ENCODE results near the gene BID. TPM values are rescaled to one million over a fixed set of nuclear protein-coding genes. Genes with fewer than 3 reads are reported as not detected.

The BID gene
- total RNA-seq, 1 experiment from 2014 or later, result 44.4 TPM

DNA sequence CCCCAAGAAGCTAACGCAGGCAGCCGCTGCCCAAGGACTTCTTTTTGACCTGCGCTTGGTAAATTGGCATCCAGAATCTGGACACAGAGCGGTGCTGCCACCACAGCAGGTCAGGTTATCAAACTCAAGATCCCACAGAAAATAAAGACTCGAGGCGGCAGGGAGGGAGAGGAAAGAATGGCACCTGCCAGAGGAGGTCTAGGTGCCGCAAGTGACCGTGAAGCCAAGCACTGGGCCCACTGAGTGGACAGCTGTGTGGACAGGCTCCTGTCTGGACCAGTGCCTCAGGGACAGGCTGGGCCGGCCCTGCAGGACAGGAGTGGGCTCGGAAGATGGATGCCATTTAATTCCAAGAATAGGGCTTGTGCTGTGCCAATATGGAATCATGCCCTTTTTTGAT, 27.4 kb downstream of the BID start:
- H3K79me2 ChIP-seq (ENCODE audit: low read depth), result no peaks in the 10 kb centered on the region
- BruUV-seq (replicated peaks), result no TSS peak
- H3K9me3 ChIP-seq (ENCODE audit: insufficient read depth, low read depth), result no peaks in the 10 kb centered on the region
- TF ChIP-seq EZH2 (IDR thresholded peaks at IDR 0.05; ENCODE audit: low read depth) (no peak), CTCF (conservative IDR thresholded peaks at IDR 0.05) (no peak)
- H3K27me3 ChIP-seq (ENCODE audit: insufficient read depth, low read depth), result no peaks in the 10 kb centered on the region
- H2AFZ ChIP-seq, result no peak overlapping the region
- no peaks in the 10 kb centered on the region for H3F3A ChIP-seq (ENCODE audit: insufficient read depth, low read depth)
- intact Hi-C loops (cut with micrococcal nuclease; ENCODE audit: unreplicated experiment), result no loop called here
- no peaks in the 10 kb centered on the region for H3K4me1 ChIP-seq (replicated peaks; ENCODE audit: insufficient read depth)
- CTCF ChIA-PET, result no interaction called here
- no peak overlapping the region for H3K4me3 ChIP-seq
- POLR2A ChIA-PET (ENCODE audit: unreplicated experiment), result interaction anchor here (0.7 kb wide), 1 partner anchor 38 kb away, joined by 10 read pairs; no protein-coding TSS in a partner anchor
- H3K36me3 ChIP-seq (ENCODE audit: low read depth), result no peaks in the 10 kb centered on the region
- no peak for DNase-seq
- H3K9me2 ChIP-seq (ENCODE audit: insufficient read depth), result no peaks in the 10 kb centered on the region
- H4K20me1 ChIP-seq (ENCODE audit: insufficient read depth), result no peaks in the 10 kb centered on the region
- H3K27ac ChIP-seq, result no peak overlapping the region
- no peak overlapping the region for H3K4me2 ChIP-seq

DNA sequence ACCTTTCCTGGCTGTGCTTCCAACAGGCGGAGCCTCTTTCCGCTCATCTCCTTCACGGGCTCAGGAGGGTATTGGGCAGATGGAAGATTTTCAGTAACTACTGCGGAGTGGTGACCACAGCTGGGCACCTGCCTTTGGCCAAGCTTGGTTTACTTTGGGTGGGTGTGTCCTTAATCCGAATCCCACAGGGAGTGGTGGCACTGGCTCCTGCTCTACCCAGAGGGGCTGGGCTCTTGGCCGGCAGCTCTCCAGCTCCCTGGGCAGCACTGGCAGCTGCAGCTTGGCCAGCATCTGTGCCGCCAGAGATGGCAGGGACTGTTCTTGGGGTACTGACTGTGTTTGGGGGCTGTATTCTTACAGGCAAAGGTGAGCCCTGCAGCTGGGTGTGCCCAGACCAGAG, 29.8 kb downstream of the BID start:
- H3K79me2 ChIP-seq (ENCODE audit: low read depth), result no peaks in the 10 kb centered on the region
- no peak overlapping the region for H3K27ac ChIP-seq
- no peaks in the 10 kb centered on the region for H3K9me2 ChIP-seq (ENCODE audit: insufficient read depth)
- no peaks in the 10 kb centered on the region for H3K9me3 ChIP-seq (ENCODE audit: insufficient read depth, low read depth)
- no peaks in the 10 kb centered on the region for H3K36me3 ChIP-seq (ENCODE audit: low read depth)
- H4K20me1 ChIP-seq (ENCODE audit: insufficient read depth), result no peaks in the 10 kb centered on the region; the same call in 1 of the 2 replicates
- CTCF ChIA-PET, result no interaction called here
- no peaks in the 10 kb centered on the region for H3K4me1 ChIP-seq (replicated peaks; ENCODE audit: insufficient read depth)
- intact Hi-C loops (cut with micrococcal nuclease; ENCODE audit: unreplicated experiment), result loop anchor here (5.0 kb wide), 1 partner anchor 43 kb away; no protein-coding TSS in a partner anchor
- H3K4me2 ChIP-seq, result no peak overlapping the region
- H3K4me3 ChIP-seq, result no peak overlapping the region
- H3F3A ChIP-seq (ENCODE audit: insufficient read depth, low read depth), result no peaks in the 10 kb centered on the region
- no peak for DNase-seq
- POLR2A ChIA-PET (ENCODE audit: unreplicated experiment), result no interaction called here
- no peak overlapping the region for H2AFZ ChIP-seq
- TF ChIP-seq CTCF (conservative IDR thresholded peaks at IDR 0.05) (no peak), EZH2 (IDR thresholded peaks at IDR 0.05; ENCODE audit: low read depth) (no peak)
- no peaks in the 10 kb centered on the region for H3K27me3 ChIP-seq (ENCODE audit: insufficient read depth, low read depth)
- no TSS peak for BruUV-seq (replicated peaks)

- Histone ChIP-seq H3K9me3 (ENCODE audit: insufficient read depth, low read depth) (no peaks in the 10 kb centered on the region), H3K79me2 (ENCODE audit: low read depth) (no peaks in the 10 kb centered on the region), H3K9me2 (ENCODE audit: insufficient read depth) (no peaks in the 10 kb centered on the region), H3K27me3 (ENCODE audit: insufficient read depth, low read depth) (no peaks in the 10 kb centered on the region), H3F3A (ENCODE audit: insufficient read depth, low read depth) (no peaks in the 10 kb centered on the region), H2AFZ (no peak overlapping the region), H3K36me3 (ENCODE audit: low read depth) (no peaks in the 10 kb centered on the region), H3K4me3 (no peak overlapping the region), H3K4me2 (no peak overlapping the region), H3K4me1 (replicated peaks; ENCODE audit: insufficient read depth) (no peaks in the 10 kb centered on the region), H3K27ac (no peak overlapping the region), H4K20me1 (ENCODE audit: insufficient read depth) (no peaks in the 10 kb centered on the region; the same call in 1 of the 2 replicates)
- CTCF ChIA-PET, result interaction anchor here (1.0 kb wide), 1 partner anchor 37 kb away, joined by 3 read pairs; no protein-coding TSS in a partner anchor
- no peak for DNase-seq
- TF ChIP-seq EZH2 (IDR thresholded peaks at IDR 0.05; ENCODE audit: low read depth) (no peak), CTCF (conservative IDR thresholded peaks at IDR 0.05) (no peak)
- POLR2A ChIA-PET (ENCODE audit: unreplicated experiment), result no interaction called here
- no TSS peak for BruUV-seq (replicated peaks)
- intact Hi-C loops (cut with micrococcal nuclease; ENCODE audit: unreplicated experiment), result loop anchor here (2.0 to 5.0 kb wide), 2 partner anchors 43 to 333 kb away; partner anchors contain the start of gene PEX26
Measured at GRCh38 chr22:17743661-17744411, 30.4 kb downstream of the BID start.

Data from PC-9 (cell line).